HCT116 (cell line): Measurements from ENCODE around the gene TBK1. TPM values are rescaled to one million over a fixed set of nuclear protein-coding genes. Genes with fewer than 3 reads are reported as not detected.

ENCODE experiments used
- ATAC-seq: fragments of 200-7000 bp; cut with Tn5 transposase; 2 replicates; pipeline ENCODE4 v1.9.1; 2020; ENCODE audit warnings: mild to moderate bottlenecking, moderate library complexity
- BruUV-seq: library from RNA; stranded (reverse); fragments of 400-500 nt; replicated peaks from 2 replicates; lab custom pipeline; 2021; lab: Mats Ljungman, UMichigan
- CTCF ChIA-PET: fragments of 300-600 bp; sonication (Branson Sonifier 250); formaldehyde crosslinking; loops from one replicate; lab custom pipeline; 2021; ENCODE audit warnings: antibody characterized with exemption; lab: Charles Lee
- POLR2A ChIA-PET: fragments of 300-600, 350-600 bp; sonication (Branson Sonifier 250); formaldehyde crosslinking; loops from one replicate; lab custom pipeline; 2021; ENCODE audit warnings: antibody characterized with exemption; lab: Charles Lee
- RAD21 ChIA-PET, 2 experiments: fragments of 300-600 bp; sonication (Branson Sonifier 250); formaldehyde crosslinking; loops; one replicate each; lab custom pipeline; 2023; ENCODE audit warnings: low total read pairs in 2 of 2; ENCODE audit not compliant: uncharacterized antibody in 2 of 2, unreplicated experiment in 2 of 2, low non-redundant PET in 1 of 2; lab: Charles Lee
- DNase-seq: peaks from one replicate; pipeline ENCODE4 v3.0.0-alpha.2; 2010; ENCODE audit warnings: low read depth, low spot score
- H2AFZ ChIP-seq: fragments of 200-600 bp; shearing (Covaris generic), sonication (generic); 2 replicates; pipeline ENCODE4 v1.6.1; 2017; ENCODE audit warnings: low read depth, mixed run types, mixed read lengths, antibody characterized with exemption, low read length; ENCODE audit not compliant: poor library complexity, severe bottlenecking
- H3K27ac ChIP-seq: 2 replicates; pipeline ENCODE4 v1.5.1; 2012; ENCODE audit warnings: low read depth, low read length
- H3K27me3 ChIP-seq: fragments of 200-600 bp; sonication (generic); 2 replicates; pipeline ENCODE4 v1.6.1; 2016; ENCODE audit warnings: mixed run types, low read length, mixed read lengths; ENCODE audit not compliant: insufficient read depth
- H3K36me3 ChIP-seq, 2 experiments: fragments of 200-500 bp in 1 of 2; fragments of 200-600 bp in 1 of 2; sonication (Bioruptor generic) in 1 of 2; sonication (generic) in 1 of 2; 2 replicates each; pipeline versions ENCODE4 v1.5.1 to v1.6.1; 2014 to 2016; ENCODE audit warnings: low read length in 2 of 2, inconsistent platforms in 1 of 2, mixed read lengths in 1 of 2, mixed run types in 1 of 2; ENCODE audit not compliant: insufficient read depth in 2 of 2, control insufficient read depth in 1 of 2
- H3K4me1 ChIP-seq, 2 experiments: fragments of 200-600 bp in 1 of 2; sonication (generic) in 1 of 2; 2 replicates each; pipeline versions ENCODE4 v1.5.1 to v1.6.1; 2012 to 2017; ENCODE audit warnings: low read length in 2 of 2, inconsistent platforms in 1 of 2, mild to moderate bottlenecking in 1 of 2, mixed read lengths in 1 of 2, mixed run types in 1 of 2, moderate library complexity in 1 of 2; ENCODE audit not compliant: insufficient read depth in 2 of 2, control insufficient read depth in 1 of 2
- H3K4me2 ChIP-seq: fragments of 200-600 bp; sonication (generic); 2 replicates; pipeline ENCODE4 v1.6.1; 2017; ENCODE audit warnings: mixed run types, low read length, mixed read lengths
- H3K4me3 ChIP-seq, 2 experiments: fragments of 200-600 bp in 1 of 2; sonication (generic) in 1 of 2; replicated peaks in 1 of 2; 2 replicates each; pipeline ENCODE4 v1.5.1; 2011 to 2016; ENCODE audit warnings: low read length in 2 of 2, control low read depth in 1 of 2, low read depth in 1 of 2, mild to moderate bottlenecking in 1 of 2, mixed read lengths in 1 of 2, mixed run types in 1 of 2
- H3K79me2 ChIP-seq: fragments of 200-600 bp; sonication (generic); 2 replicates; pipeline ENCODE4 v1.6.1; 2017; ENCODE audit warnings: mild to moderate bottlenecking, mixed run types, low read length, moderate library complexity, mixed read lengths; ENCODE audit not compliant: insufficient read depth
- H3K9ac ChIP-seq: fragments of 200-600 bp; sonication (generic); 2 replicates; pipeline ENCODE4 v1.6.1; 2016; ENCODE audit warnings: low read length, mixed read lengths
- H3K9me2 ChIP-seq: fragments of 200-600 bp; sonication (generic), shearing (Covaris generic); 2 replicates; pipeline ENCODE4 v1.6.1; 2017; ENCODE audit warnings: mixed run types, mild to moderate bottlenecking, moderate library complexity; ENCODE audit not compliant: insufficient read depth
- H3K9me3 ChIP-seq, 2 experiments: fragments of 200-500 bp in 1 of 2; fragments of 200-600 bp in 1 of 2; sonication (Bioruptor generic) in 1 of 2; sonication (generic) in 1 of 2; 2 replicates each; pipeline ENCODE4 v1.6.1; 2014 to 2017; ENCODE audit warnings: low read length in 2 of 2, mixed read lengths in 2 of 2, inconsistent platforms in 1 of 2, low read depth in 1 of 2, mild to moderate bottlenecking in 1 of 2, mixed run types in 1 of 2, moderate library complexity in 1 of 2; ENCODE audit not compliant: control insufficient read depth in 1 of 2, insufficient read depth in 1 of 2
- H4K20me1 ChIP-seq: fragments of 200-600 bp; sonication (generic), shearing (Covaris generic); 2 replicates; pipeline ENCODE4 v1.6.1; 2017; ENCODE audit warnings: mixed run types, mild to moderate bottlenecking, moderate library complexity; ENCODE audit not compliant: insufficient read depth
- EGR1 ChIP-seq: IDR thresholded peaks from 2 replicates; pipeline ENCODE4 v1.6.1; 2012; ENCODE audit warnings: low read depth
- ELF1 ChIP-seq: IDR thresholded peaks from 2 replicates; pipeline ENCODE4 v1.6.1; 2012; ENCODE audit warnings: low read depth, borderline replicate concordance
- EZH2phosphoT487 ChIP-seq: fragments of 200-600 bp; IDR thresholded peaks from 2 replicates; pipeline ENCODE4 v1.6.1; 2018; ENCODE audit warnings: antibody characterized with exemption, borderline replicate concordance
- POLR2A ChIP-seq: IDR thresholded peaks from 2 replicates; pipeline ENCODE4 v1.7.0; 2011; ENCODE audit warnings: borderline replicate concordance; ENCODE audit not compliant: insufficient read depth, insufficient read length; ENCODE audit errors: extremely low read depth
- SP1 ChIP-seq: IDR thresholded peaks from 2 replicates; pipeline ENCODE4 v1.6.1; 2012; ENCODE audit warnings: low read depth
- TCF7L2 ChIP-seq: IDR thresholded peaks from 2 replicates; pipeline ENCODE4 v1.7.0; 2011; ENCODE audit warnings: borderline replicate concordance, inconsistent platforms; ENCODE audit not compliant: insufficient read depth, insufficient read length; ENCODE audit errors: extremely low read depth
- YY1 ChIP-seq: IDR thresholded peaks from 2 replicates; pipeline ENCODE4 v1.6.1; 2011; ENCODE audit warnings: low read length, low read depth, moderate library complexity, mild to moderate bottlenecking; ENCODE audit not compliant: insufficient replicate concordance; ENCODE audit errors: extremely low read depth
- ZFX ChIP-seq: fragments of 450-650 bp; IDR thresholded peaks from 2 replicates; pipeline ENCODE4 v1.6.1; 2017
- ZNF274 ChIP-seq: fragments of 200-500 bp; sonication (Bioruptor generic); IDR thresholded peaks from 2 replicates; pipeline ENCODE4 v1.6.1; 2014; ENCODE audit warnings: mild to moderate bottlenecking, low read depth, low read length, inconsistent platforms
- intact Hi-C: fragments of 100-400 bp; cut with micrococcal nuclease; formaldehyde crosslinking; loops from 2 replicates; pipeline ENCODE4 v1.10.0; 2022
- total RNA-seq: library from RNA; stranded (reverse); gene quantifications from one replicate; pipeline ENCODE4 v1.2.1, GENCODE V29; 2021; ENCODE audit not compliant: unreplicated experiment
- TF ChIP-seq, protein P1 (sequence below): IDR thresholded peaks from 2 replicates; pipeline ENCODE4 v1.6.1; 2011; ENCODE audit warnings: mild to moderate bottlenecking, low read length, moderate library complexity; ENCODE audit not compliant: insufficient replicate concordance; ENCODE audit errors: extremely low read depth
- TF ChIP-seq, protein P2 (sequence below): IDR thresholded peaks from 2 replicates; pipeline ENCODE4 v1.6.1; 2012

TBK1 gene
- total RNA-seq, 1 experiment from 2014 or later, result 27.0 TPM

DNA sequence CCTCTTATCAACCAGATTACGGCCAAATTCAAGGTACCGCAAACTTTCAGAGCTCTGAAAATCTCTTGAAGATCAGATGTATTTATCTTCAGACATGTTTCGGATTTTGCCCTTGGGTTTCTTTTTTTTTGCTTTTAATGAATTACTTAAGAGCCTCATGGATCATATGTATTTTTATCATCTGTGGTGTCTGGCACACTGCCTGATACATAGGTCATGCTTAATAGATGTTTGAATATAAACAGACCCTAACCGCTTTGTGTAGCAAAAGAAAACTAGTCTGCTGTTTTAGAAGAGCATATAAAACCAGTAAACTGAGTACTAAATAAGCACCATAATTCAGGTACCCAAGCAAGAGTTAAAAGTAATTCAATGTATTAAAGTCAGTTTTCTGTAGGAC is 20.1 kb upstream of the TBK1 start:
- H2AFZ ChIP-seq, result no peak overlapping the region
- DNase-seq (no peak), ATAC-seq (no peak)
- H3K4me2 ChIP-seq, result no peak overlapping the region
- no peaks in the 10 kb centered on the region for H3K9me2 ChIP-seq
- CTCF ChIA-PET, result no interaction called here
- H3K27ac ChIP-seq, result no peak overlapping the region
- H3K4me1 ChIP-seq, result peaks cover 0 to 8% of the 10 kb centered on the region in 2 experiments; a peak in 1 of 4 replicates
- H3K9me3 ChIP-seq, result no peaks in the 10 kb centered on the region
- no peaks in the 10 kb centered on the region for H4K20me1 ChIP-seq
- H3K79me2 ChIP-seq, result peaks cover 33% of the 10 kb centered on the region; the same call in 1 of the 2 replicates
- H3K36me3 ChIP-seq, result peaks cover 65 to 68% of the 10 kb centered on the region in 2 experiments
- no TSS peak for BruUV-seq
- POLR2A ChIA-PET, result no interaction called here
- intact Hi-C loops, result loop anchor here (5.0 kb wide), 1 partner anchor 266 kb away; no protein-coding TSS in a partner anchor
- no peak overlapping the region for H3K4me3 ChIP-seq
- RAD21 ChIA-PET, result no interaction called here
- H3K9ac ChIP-seq, result no peak overlapping the region
- TF ChIP-seq POLR2A (no peak), EGR1 (no peak), SP1 (no peak), EZH2phosphoT487 (no peak), YY1 (no peak), ZFX (no peak)
- TF ChIP-seq, protein P1, sequence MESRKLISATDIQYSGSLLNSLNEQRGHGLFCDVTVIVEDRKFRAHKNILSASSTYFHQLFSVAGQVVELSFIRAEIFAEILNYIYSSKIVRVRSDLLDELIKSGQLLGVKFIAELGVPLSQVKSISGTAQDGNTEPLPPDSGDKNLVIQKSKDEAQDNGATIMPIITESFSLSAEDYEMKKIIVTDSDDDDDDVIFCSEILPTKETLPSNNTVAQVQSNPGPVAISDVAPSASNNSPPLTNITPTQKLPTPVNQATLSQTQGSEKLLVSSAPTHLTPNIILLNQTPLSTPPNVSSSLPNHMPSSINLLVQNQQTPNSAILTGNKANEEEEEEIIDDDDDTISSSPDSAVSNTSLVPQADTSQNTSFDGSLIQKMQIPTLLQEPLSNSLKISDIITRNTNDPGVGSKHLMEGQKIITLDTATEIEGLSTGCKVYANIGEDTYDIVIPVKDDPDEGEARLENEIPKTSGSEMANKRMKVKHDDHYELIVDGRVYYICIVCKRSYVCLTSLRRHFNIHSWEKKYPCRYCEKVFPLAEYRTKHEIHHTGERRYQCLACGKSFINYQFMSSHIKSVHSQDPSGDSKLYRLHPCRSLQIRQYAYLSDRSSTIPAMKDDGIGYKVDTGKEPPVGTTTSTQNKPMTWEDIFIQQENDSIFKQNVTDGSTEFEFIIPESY, result no peak
- H3K27me3 ChIP-seq, result no peaks in the 10 kb centered on the region

DNA sequence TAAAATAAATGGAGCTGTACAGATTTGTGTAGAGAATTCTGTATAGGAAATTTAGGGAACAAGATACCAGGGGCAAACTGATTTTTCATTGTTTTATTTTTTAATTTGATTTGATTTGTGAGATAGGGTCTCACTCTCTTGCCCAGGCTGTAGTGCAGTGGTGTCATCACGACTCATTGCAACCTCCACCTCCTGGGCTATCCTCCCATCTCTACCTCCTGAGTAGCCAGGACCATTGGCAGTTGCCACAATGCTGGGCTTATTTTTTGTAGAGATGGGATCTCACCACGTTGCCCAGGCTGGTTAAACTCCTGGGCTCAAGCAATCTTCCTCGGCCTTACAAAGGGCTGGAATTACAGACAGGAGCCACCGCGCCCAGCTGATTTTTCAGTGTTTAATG is 18.0 kb upstream of the TBK1 start:
- no peak overlapping the region for H3K4me3 ChIP-seq
- H3K9ac ChIP-seq, result no peak overlapping the region
- H3K79me2 ChIP-seq, result peaks cover 24% of the 10 kb centered on the region; the same call in 1 of the 2 replicates
- H3K4me2 ChIP-seq, result no peak overlapping the region
- ATAC-seq, result no peak
- ChIA-PET RAD21 (no interaction called here), CTCF (no interaction called here), POLR2A (interaction anchor here (0.7 kb wide), 1 partner anchor 242 kb away, joined by 4 read pairs; no protein-coding TSS in a partner anchor)
- H3K4me1 ChIP-seq, result peaks cover 0 to 8% of the 10 kb centered on the region in 2 experiments; a peak in 1 of 4 replicates
- intact Hi-C loops, result loop anchor here (5.0 kb wide), 1 partner anchor 263 kb away; no protein-coding TSS in a partner anchor
- no TSS peak for BruUV-seq
- no peak overlapping the region for H3K27ac ChIP-seq
- no peak for TF ChIP-seq TCF7L2
- TF ChIP-seq ZNF274, result no peak
- TF ChIP-seq ELF1, result no peak
- no peak for TF ChIP-seq EZH2phosphoT487
- TF ChIP-seq, protein P2, sequence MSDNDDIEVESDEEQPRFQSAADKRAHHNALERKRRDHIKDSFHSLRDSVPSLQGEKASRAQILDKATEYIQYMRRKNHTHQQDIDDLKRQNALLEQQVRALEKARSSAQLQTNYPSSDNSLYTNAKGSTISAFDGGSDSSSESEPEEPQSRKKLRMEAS, result no peak
- H3K36me3 ChIP-seq, result peaks cover 60 to 63% of the 10 kb centered on the region in 2 experiments
- DNase-seq, result no peak
- H3K27me3 ChIP-seq, result no peaks in the 10 kb centered on the region
- no peaks in the 10 kb centered on the region for H4K20me1 ChIP-seq
- H3K9me2 ChIP-seq, result no peaks in the 10 kb centered on the region
- no peaks in the 10 kb centered on the region for H3K9me3 ChIP-seq
- no peak overlapping the region for H2AFZ ChIP-seq
